ENCODE measurements around the gene IGSF22.

The IGSF22 gene

DNA sequence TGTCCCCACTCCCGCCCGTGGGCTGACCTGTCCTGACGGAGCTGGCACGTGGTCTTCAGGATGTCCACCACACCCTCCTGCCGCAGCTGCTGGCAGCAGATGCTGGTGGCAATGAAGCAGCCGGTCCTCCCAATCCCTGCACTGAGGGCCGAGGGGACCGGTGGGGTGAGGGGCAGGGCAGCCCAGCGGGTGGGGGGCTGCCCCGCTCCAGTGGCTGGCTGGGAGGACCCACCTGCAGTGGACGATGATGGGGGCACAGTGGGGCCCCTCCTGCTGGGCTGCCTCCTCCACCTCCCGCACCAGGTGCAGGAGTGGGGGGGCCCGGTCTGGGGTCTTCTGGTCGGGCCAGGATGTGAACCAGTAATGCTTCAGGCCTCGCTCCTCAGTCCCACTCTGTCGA, 3.4 kb upstream of the IGSF22 start:
- H3K4me3 ChIP-seq (replicated peaks; ENCODE audit: low read depth, low read length), result no peak overlapping the region
- TF ChIP-seq, protein P1, sequence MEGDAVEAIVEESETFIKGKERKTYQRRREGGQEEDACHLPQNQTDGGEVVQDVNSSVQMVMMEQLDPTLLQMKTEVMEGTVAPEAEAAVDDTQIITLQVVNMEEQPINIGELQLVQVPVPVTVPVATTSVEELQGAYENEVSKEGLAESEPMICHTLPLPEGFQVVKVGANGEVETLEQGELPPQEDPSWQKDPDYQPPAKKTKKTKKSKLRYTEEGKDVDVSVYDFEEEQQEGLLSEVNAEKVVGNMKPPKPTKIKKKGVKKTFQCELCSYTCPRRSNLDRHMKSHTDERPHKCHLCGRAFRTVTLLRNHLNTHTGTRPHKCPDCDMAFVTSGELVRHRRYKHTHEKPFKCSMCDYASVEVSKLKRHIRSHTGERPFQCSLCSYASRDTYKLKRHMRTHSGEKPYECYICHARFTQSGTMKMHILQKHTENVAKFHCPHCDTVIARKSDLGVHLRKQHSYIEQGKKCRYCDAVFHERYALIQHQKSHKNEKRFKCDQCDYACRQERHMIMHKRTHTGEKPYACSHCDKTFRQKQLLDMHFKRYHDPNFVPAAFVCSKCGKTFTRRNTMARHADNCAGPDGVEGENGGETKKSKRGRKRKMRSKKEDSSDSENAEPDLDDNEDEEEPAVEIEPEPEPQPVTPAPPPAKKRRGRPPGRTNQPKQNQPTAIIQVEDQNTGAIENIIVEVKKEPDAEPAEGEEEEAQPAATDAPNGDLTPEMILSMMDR (IDR thresholded peaks at IDR 0.05; ENCODE audit: insufficient read depth, low read length, poor library complexity, severe bottlenecking), result no peak
- no peaks in the 10 kb centered on the region for H3K27me3 ChIP-seq (replicated peaks; ENCODE audit: control insufficient read depth, insufficient read depth, low read length)
- no peaks in the 10 kb centered on the region for H3K36me3 ChIP-seq (ENCODE audit: control insufficient read depth, insufficient read depth, low read length)
- DNase-seq (ENCODE audit: extremely low read depth, insufficient read length), result no peak

- no peaks in the 10 kb centered on the region for H3K27me3 ChIP-seq (replicated peaks; ENCODE audit: control insufficient read depth, insufficient read depth, low read length)
- DNase-seq (ENCODE audit: extremely low read depth, insufficient read length), result no peak
- H3K36me3 ChIP-seq (ENCODE audit: control insufficient read depth, insufficient read depth, low read length), result no peaks in the 10 kb centered on the region
- no peak overlapping the region for H3K4me3 ChIP-seq (replicated peaks; ENCODE audit: low read depth, low read length)
- TF ChIP-seq, protein P1 (IDR thresholded peaks at IDR 0.05; ENCODE audit: insufficient read depth, low read length, poor library complexity, severe bottlenecking), result no peak
These were observed 2.7 kb upstream of the IGSF22 start for GRCh38 chr11:18728658-18729057.

- DNase-seq (ENCODE audit: extremely low read depth, insufficient read length), result no peak
- H3K27me3 ChIP-seq (replicated peaks; ENCODE audit: control insufficient read depth, insufficient read depth, low read length), result no peaks in the 10 kb centered on the region
- TF ChIP-seq, protein P1 (IDR thresholded peaks at IDR 0.05; ENCODE audit: insufficient read depth, low read length, poor library complexity, severe bottlenecking), result peak; percentile 98
- no peaks in the 10 kb centered on the region for H3K36me3 ChIP-seq (ENCODE audit: control insufficient read depth, insufficient read depth, low read length)
- H3K4me3 ChIP-seq (replicated peaks; ENCODE audit: low read depth, low read length), result no peak overlapping the region
These were observed 1.7 kb upstream of the IGSF22 start for GRCh38 chr11:18727479-18728236.

- DNase-seq (ENCODE audit: extremely low read depth, insufficient read length), result no peak
- TF ChIP-seq, protein P1 (IDR thresholded peaks at IDR 0.05; ENCODE audit: insufficient read depth, low read length, poor library complexity, severe bottlenecking), result no peak
- Histone ChIP-seq H3K4me3 (replicated peaks; ENCODE audit: low read depth, low read length) (no peak overlapping the region), H3K36me3 (ENCODE audit: control insufficient read depth, insufficient read depth, low read length) (no peaks in the 10 kb centered on the region), H3K27me3 (replicated peaks; ENCODE audit: control insufficient read depth, insufficient read depth, low read length) (no peaks in the 10 kb centered on the region; the same call in 1 of the 2 replicates)
These were observed 2.0 kb downstream of the IGSF22 start for GRCh38 chr11:18723991-18724390.

GRCh38 chr11:18722293-18722637, 3.7 kb downstream of the IGSF22 start:
- DNase-seq (ENCODE audit: extremely low read depth, insufficient read length), result no peak
- H3K4me3 ChIP-seq (replicated peaks; ENCODE audit: low read depth, low read length), result no peak overlapping the region

More at GRCh38 chr11:18722293-18722637, 3.7 kb downstream of the IGSF22 start:
- no peaks in the 10 kb centered on the region; the same call in 1 of the 2 replicates for H3K27me3 ChIP-seq (replicated peaks; ENCODE audit: control insufficient read depth, insufficient read depth, low read length)
- H3K36me3 ChIP-seq (ENCODE audit: control insufficient read depth, insufficient read depth, low read length), result no peaks in the 10 kb centered on the region
- TF ChIP-seq, protein P1 (IDR thresholded peaks at IDR 0.05; ENCODE audit: insufficient read depth, low read length, poor library complexity, severe bottlenecking), result no peak

Data from GM06990 (cell line).